ENCODE measurements around the gene FHIP2A.
"Not testable (repeated sequence)": the region's sequence is repeated elsewhere in the genome, so short reads cannot be mapped to it uniquely, and the experiment has no call there.

Gene FHIP2A

GRCh38 chr10:114821293-114821914, at the start of gene FHIP2A:
TSS of gene FHIP2A (plus strand) at chr10:114821780. CDS start at chr10:114822079, 299 bp downstream.
- peak; percentile 56 to 79 (median 62) for DNase-seq (ENCODE audit: low read depth in 3 of 3)

- DNase-seq (ENCODE audit: low read depth in 3 of 3): no peak
Measured at GRCh38 chr10:114772496-114773196, 48.9 kb upstream of the FHIP2A start.

- DNase-seq (ENCODE audit: low read depth in 3 of 3): no peak
Measured at GRCh38 chr10:114773197-114773532, 48.4 kb upstream of the FHIP2A start.

GRCh38 chr10:114775082-114775481, 46.5 kb upstream of the FHIP2A start:
- DNase-seq (ENCODE audit: low read depth in 3 of 3): not testable (repeated sequence)

- no peak for DNase-seq (ENCODE audit: low read depth in 3 of 3)
Measured at GRCh38 chr10:114777415-114777814, 44.2 kb upstream of the FHIP2A start.

GRCh38 chr10:114779803-114780576, 41.6 kb upstream of the FHIP2A start:
- no peak for DNase-seq (ENCODE audit: low read depth in 3 of 3)

GRCh38 chr10:114780577-114781184, 40.9 kb upstream of the FHIP2A start:
- DNase-seq (ENCODE audit: low read depth in 3 of 3): no peak

GRCh38 chr10:114782666-114783065, 38.9 kb upstream of the FHIP2A start:
- no peak for DNase-seq (ENCODE audit: low read depth in 3 of 3)

- DNase-seq (ENCODE audit: low read depth in 3 of 3): no peak
Measured at GRCh38 chr10:114783686-114784085, 37.9 kb upstream of the FHIP2A start.

- not testable (repeated sequence) for DNase-seq (ENCODE audit: low read depth in 3 of 3)
Measured at GRCh38 chr10:114786492-114786891, 35.1 kb upstream of the FHIP2A start.

GRCh38 chr10:114787131-114787530, 34.4 kb upstream of the FHIP2A start:
- DNase-seq (ENCODE audit: low read depth in 3 of 3): not testable (repeated sequence)

- DNase-seq (ENCODE audit: low read depth in 3 of 3): no peak
Measured at GRCh38 chr10:114791768-114792167, 29.8 kb upstream of the FHIP2A start.

- no peak for DNase-seq (ENCODE audit: low read depth in 3 of 3)
Measured at GRCh38 chr10:114795039-114795438, 26.5 kb upstream of the FHIP2A start.

GRCh38 chr10:114800361-114800760, 21.2 kb upstream of the FHIP2A start:
- DNase-seq (ENCODE audit: low read depth in 3 of 3): no peak

- no peak for DNase-seq (ENCODE audit: low read depth in 3 of 3)
Measured at GRCh38 chr10:114801411-114801813, 20.2 kb upstream of the FHIP2A start.

- no peak for DNase-seq (ENCODE audit: low read depth in 3 of 3)
Measured at GRCh38 chr10:114802177-114802576, 19.4 kb upstream of the FHIP2A start.

- DNase-seq (ENCODE audit: low read depth in 3 of 3): no peak
Measured at GRCh38 chr10:114806562-114807391, 14.8 kb upstream of the FHIP2A start.

- DNase-seq (ENCODE audit: low read depth in 3 of 3): no peak
Measured at GRCh38 chr10:114808982-114809381, 12.6 kb upstream of the FHIP2A start.

GRCh38 chr10:114810926-114811325, 10.7 kb upstream of the FHIP2A start:
- DNase-seq (ENCODE audit: low read depth in 3 of 3): no peak

GRCh38 chr10:114811862-114812261, 9.7 kb upstream of the FHIP2A start:
- no peak for DNase-seq (ENCODE audit: low read depth in 3 of 3)

- DNase-seq (ENCODE audit: low read depth in 3 of 3): no peak
Measured at GRCh38 chr10:114815791-114816190, 5.8 kb upstream of the FHIP2A start.

Measured in stimulated activated CD4-positive, alpha-beta T cell treated with anti-CD3 and anti-CD28 coated beads, TNF-alpha, amount 100 ng/mL, for 48 hours (primary cell).